ENCODE data around the gene CDH4. TPM values are rescaled to one million over a fixed set of nuclear protein-coding genes. Genes with fewer than 3 reads are reported as not detected.

Gene CDH4
- polyA plus RNA-seq, 1 donor (not counting 4 experiments of a cell fraction or from before 2014, with no cell fraction given) = 2.2 TPM

DNA sequence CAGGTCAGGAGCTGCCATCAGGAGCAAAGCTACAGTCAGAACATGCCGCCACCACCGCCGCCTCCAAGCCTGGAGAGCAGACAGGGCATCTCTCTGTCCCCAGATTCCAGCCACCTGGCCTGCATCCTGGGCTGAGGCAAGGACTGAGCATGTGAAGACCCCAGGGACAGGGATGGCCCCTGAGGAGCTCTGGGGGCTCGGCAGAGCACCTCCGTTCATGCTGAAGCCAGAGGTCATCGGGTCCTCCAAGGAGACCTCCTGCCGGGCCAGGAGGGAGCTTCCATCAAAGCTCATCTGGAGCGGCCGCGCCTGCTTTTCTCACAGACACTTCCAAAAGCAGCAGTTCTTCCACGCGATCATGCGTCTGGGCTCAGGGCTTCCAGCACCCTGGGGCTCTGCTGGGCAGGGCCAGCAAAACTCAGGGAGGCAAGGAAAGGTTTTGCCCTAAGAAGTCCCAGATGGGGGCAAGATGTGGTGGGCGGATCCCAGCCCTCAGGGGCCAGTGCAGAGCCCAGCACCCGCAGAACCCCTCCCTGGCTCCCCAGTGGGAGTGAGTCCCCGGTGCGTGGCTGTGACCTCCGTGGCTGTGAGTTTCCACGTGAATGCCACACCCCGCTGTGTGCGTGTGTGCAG, 675.2 kb downstream of the CDH4 start:
- no peaks in the 10 kb centered on the region for H3K36me3 ChIP-seq (ENCODE audit: control insufficient read depth in 2 of 2, extremely low read depth in 1 of 2, insufficient read depth in 2 of 2, low read length in 2 of 2)
- dilution Hi-C loops (cut with MboI; ENCODE audit: extremely low pct_ligation_motif_present, low sequenced_read_pairs) = no loop called here
- no peak overlapping the region for H3K4me2 ChIP-seq (ENCODE audit: control insufficient read depth, extremely low read depth, insufficient read depth, low read depth, low read length)
- no peaks in the 10 kb centered on the region for H3K79me2 ChIP-seq (ENCODE audit: control insufficient read depth, insufficient read depth, low read length)
- no peak overlapping the region for H2AFZ ChIP-seq (ENCODE audit: control insufficient read depth, low read length)
- H3K27me3 ChIP-seq (ENCODE audit: control insufficient read depth, extremely low read depth, insufficient read depth, low read length) = no peaks in the 10 kb centered on the region
- no peak for FAIRE-seq
- no peaks in the 10 kb centered on the region for H3K9me3 ChIP-seq (ENCODE audit: control insufficient read depth, low read depth, low read length)
- H3K9me1 ChIP-seq (ENCODE audit: control insufficient read depth, extremely low read depth, insufficient read depth, low read length) = no peaks in the 10 kb centered on the region
- no peak overlapping the region for H3K27ac ChIP-seq (ENCODE audit: control insufficient read depth, insufficient read depth, low read length)
- H4K20me1 ChIP-seq (ENCODE audit: control insufficient read depth, extremely low read depth, insufficient read depth, low read length) = no peaks in the 10 kb centered on the region
- H3K4me1 ChIP-seq (ENCODE audit: control insufficient read depth, extremely low read depth, insufficient read depth, low read length) = no peaks in the 10 kb centered on the region
- no peak for TF ChIP-seq EZH2 (IDR thresholded peaks at IDR 0.05; ENCODE audit: low read length)
- TF ChIP-seq, protein P1, sequence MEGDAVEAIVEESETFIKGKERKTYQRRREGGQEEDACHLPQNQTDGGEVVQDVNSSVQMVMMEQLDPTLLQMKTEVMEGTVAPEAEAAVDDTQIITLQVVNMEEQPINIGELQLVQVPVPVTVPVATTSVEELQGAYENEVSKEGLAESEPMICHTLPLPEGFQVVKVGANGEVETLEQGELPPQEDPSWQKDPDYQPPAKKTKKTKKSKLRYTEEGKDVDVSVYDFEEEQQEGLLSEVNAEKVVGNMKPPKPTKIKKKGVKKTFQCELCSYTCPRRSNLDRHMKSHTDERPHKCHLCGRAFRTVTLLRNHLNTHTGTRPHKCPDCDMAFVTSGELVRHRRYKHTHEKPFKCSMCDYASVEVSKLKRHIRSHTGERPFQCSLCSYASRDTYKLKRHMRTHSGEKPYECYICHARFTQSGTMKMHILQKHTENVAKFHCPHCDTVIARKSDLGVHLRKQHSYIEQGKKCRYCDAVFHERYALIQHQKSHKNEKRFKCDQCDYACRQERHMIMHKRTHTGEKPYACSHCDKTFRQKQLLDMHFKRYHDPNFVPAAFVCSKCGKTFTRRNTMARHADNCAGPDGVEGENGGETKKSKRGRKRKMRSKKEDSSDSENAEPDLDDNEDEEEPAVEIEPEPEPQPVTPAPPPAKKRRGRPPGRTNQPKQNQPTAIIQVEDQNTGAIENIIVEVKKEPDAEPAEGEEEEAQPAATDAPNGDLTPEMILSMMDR (optimal IDR thresholded peaks at IDR 0.05 in 1 of 3, IDR thresholded peaks at IDR 0.05 in 1 of 3, conservative IDR thresholded peaks at IDR 0.05 in 1 of 3; ENCODE audit: extremely low read depth in 1 of 3, insufficient read depth in 2 of 3, low read length in 3 of 3) = no peak
- no peak overlapping the region for H3K4me3 ChIP-seq (ENCODE audit: control insufficient read depth in 2 of 3, extremely low read depth in 1 of 3, insufficient read depth in 2 of 3, low read depth in 1 of 3, low read length in 3 of 3)
- no peak for DNase-seq (ENCODE audit: low read depth, low spot score)
- no peak overlapping the region for H3K9ac ChIP-seq (ENCODE audit: control insufficient read depth, extremely low read depth, insufficient read depth, low read length)

DNA sequence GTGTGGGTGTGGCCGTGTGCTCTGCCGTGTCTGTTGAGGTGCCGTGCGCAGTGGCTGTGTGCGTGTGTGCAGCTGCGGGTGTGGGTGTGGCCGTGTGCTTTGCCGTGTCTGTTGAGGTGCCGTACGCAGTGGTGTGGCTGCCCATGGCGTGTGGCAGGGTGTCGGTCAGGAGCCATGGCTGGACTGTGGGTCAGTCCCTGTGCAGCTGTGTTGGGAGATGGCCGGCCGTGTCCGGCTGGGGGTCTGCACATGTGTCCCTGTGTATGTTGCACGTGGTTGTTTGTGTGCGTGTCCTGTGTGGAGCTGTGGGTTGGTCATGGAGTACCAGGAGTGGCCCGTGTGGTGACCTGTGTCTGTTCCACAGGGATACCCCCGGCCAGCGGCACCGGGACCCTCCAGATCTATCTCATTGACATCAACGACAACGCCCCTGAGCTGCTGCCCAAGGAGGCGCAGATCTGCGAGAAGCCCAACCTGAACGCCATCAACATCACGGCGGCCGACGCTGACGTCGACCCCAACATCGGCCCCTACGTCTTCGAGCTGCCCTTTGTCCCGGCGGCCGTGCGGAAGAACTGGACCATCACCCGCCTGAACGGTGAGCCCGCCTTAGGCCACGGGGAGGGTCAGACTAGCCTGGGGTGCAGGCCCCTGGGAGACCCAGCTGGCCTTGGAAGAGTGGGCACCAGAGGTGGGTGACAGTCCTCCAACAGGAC, 675.9 kb downstream of the CDH4 start:
- DNase-seq (ENCODE audit: low read depth, low spot score) = no peak
- H3K9me3 ChIP-seq (ENCODE audit: control insufficient read depth, low read depth, low read length) = no peaks in the 10 kb centered on the region
- no peak overlapping the region for H3K4me2 ChIP-seq (ENCODE audit: control insufficient read depth, extremely low read depth, insufficient read depth, low read depth, low read length)
- dilution Hi-C loops (cut with MboI; ENCODE audit: extremely low pct_ligation_motif_present, low sequenced_read_pairs) = no loop called here
- no peak overlapping the region for H3K4me3 ChIP-seq (ENCODE audit: control insufficient read depth in 2 of 3, extremely low read depth in 1 of 3, insufficient read depth in 2 of 3, low read depth in 1 of 3, low read length in 3 of 3)
- TF ChIP-seq EZH2 (IDR thresholded peaks at IDR 0.05; ENCODE audit: low read length) = no peak
- TF ChIP-seq, protein P1 (optimal IDR thresholded peaks at IDR 0.05 in 1 of 3, IDR thresholded peaks at IDR 0.05 in 1 of 3, conservative IDR thresholded peaks at IDR 0.05 in 1 of 3; ENCODE audit: extremely low read depth in 1 of 3, insufficient read depth in 2 of 3, low read length in 3 of 3) = no peak
- no peaks in the 10 kb centered on the region for H3K9me1 ChIP-seq (ENCODE audit: control insufficient read depth, extremely low read depth, insufficient read depth, low read length)
- FAIRE-seq = no peak
- H3K9ac ChIP-seq (ENCODE audit: control insufficient read depth, extremely low read depth, insufficient read depth, low read length) = no peak overlapping the region
- no peaks in the 10 kb centered on the region for H3K79me2 ChIP-seq (ENCODE audit: control insufficient read depth, insufficient read depth, low read length)
- no peak overlapping the region for H2AFZ ChIP-seq (ENCODE audit: control insufficient read depth, low read length)
- no peaks in the 10 kb centered on the region for H3K36me3 ChIP-seq (ENCODE audit: control insufficient read depth in 2 of 2, extremely low read depth in 1 of 2, insufficient read depth in 2 of 2, low read length in 2 of 2)
- H3K4me1 ChIP-seq (ENCODE audit: control insufficient read depth, extremely low read depth, insufficient read depth, low read length) = no peaks in the 10 kb centered on the region
- no peaks in the 10 kb centered on the region for H3K27me3 ChIP-seq (ENCODE audit: control insufficient read depth, extremely low read depth, insufficient read depth, low read length)
- H4K20me1 ChIP-seq (ENCODE audit: control insufficient read depth, extremely low read depth, insufficient read depth, low read length) = no peaks in the 10 kb centered on the region
- H3K27ac ChIP-seq (ENCODE audit: control insufficient read depth, insufficient read depth, low read length) = no peak overlapping the region

All from keratinocyte (primary cell).